ENCODE results near the gene GPBP1L1.

The GPBP1L1 gene

DNA sequence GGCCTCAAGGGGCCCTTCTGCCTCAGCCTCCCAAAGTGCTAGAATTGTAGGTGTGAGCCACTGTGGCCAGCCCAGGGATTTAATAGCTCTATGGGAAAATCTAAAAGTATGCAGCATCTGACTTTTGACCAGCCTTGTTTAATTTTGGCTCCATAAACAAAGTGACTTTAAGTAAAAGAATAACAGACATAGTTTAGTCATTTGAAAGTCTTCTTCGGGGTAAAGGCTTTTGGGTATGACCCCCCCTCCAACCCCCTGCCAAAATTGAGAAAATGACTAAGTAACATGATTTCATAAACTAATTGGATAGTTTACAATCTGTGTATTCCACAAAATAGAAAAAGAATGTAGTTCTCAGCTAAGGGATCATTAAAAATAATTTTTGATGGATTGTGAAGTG lies 17.0 kb downstream of the GPBP1L1 start:
- DNase-seq (ENCODE audit: low read depth in 1 of 2, low spot score in 1 of 2) = no peak
- TF ChIP-seq, protein P1, sequence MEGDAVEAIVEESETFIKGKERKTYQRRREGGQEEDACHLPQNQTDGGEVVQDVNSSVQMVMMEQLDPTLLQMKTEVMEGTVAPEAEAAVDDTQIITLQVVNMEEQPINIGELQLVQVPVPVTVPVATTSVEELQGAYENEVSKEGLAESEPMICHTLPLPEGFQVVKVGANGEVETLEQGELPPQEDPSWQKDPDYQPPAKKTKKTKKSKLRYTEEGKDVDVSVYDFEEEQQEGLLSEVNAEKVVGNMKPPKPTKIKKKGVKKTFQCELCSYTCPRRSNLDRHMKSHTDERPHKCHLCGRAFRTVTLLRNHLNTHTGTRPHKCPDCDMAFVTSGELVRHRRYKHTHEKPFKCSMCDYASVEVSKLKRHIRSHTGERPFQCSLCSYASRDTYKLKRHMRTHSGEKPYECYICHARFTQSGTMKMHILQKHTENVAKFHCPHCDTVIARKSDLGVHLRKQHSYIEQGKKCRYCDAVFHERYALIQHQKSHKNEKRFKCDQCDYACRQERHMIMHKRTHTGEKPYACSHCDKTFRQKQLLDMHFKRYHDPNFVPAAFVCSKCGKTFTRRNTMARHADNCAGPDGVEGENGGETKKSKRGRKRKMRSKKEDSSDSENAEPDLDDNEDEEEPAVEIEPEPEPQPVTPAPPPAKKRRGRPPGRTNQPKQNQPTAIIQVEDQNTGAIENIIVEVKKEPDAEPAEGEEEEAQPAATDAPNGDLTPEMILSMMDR (IDR thresholded peaks at IDR 0.05; ENCODE audit: insufficient read depth, low read length) = no peak
- TF ChIP-seq POLR2AphosphoS5 (IDR thresholded peaks at IDR 0.05; ENCODE audit: low read depth) = no peak
- TF ChIP-seq SPI1 (IDR thresholded peaks at IDR 0.05; ENCODE audit: borderline replicate concordance, low read depth) = no peak
- TF ChIP-seq, protein P2, sequence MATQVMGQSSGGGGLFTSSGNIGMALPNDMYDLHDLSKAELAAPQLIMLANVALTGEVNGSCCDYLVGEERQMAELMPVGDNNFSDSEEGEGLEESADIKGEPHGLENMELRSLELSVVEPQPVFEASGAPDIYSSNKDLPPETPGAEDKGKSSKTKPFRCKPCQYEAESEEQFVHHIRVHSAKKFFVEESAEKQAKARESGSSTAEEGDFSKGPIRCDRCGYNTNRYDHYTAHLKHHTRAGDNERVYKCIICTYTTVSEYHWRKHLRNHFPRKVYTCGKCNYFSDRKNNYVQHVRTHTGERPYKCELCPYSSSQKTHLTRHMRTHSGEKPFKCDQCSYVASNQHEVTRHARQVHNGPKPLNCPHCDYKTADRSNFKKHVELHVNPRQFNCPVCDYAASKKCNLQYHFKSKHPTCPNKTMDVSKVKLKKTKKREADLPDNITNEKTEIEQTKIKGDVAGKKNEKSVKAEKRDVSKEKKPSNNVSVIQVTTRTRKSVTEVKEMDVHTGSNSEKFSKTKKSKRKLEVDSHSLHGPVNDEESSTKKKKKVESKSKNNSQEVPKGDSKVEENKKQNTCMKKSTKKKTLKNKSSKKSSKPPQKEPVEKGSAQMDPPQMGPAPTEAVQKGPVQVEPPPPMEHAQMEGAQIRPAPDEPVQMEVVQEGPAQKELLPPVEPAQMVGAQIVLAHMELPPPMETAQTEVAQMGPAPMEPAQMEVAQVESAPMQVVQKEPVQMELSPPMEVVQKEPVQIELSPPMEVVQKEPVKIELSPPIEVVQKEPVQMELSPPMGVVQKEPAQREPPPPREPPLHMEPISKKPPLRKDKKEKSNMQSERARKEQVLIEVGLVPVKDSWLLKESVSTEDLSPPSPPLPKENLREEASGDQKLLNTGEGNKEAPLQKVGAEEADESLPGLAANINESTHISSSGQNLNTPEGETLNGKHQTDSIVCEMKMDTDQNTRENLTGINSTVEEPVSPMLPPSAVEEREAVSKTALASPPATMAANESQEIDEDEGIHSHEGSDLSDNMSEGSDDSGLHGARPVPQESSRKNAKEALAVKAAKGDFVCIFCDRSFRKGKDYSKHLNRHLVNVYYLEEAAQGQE (IDR thresholded peaks at IDR 0.05; ENCODE audit: insufficient replicate concordance, low read depth) = no peak
- no peak for TF ChIP-seq GABPA (IDR thresholded peaks at IDR 0.05; ENCODE audit: low read depth)
- H3K27me3 ChIP-seq (ENCODE audit: insufficient read depth, poor library complexity, severe bottlenecking) = no peaks in the 10 kb centered on the region

DNA sequence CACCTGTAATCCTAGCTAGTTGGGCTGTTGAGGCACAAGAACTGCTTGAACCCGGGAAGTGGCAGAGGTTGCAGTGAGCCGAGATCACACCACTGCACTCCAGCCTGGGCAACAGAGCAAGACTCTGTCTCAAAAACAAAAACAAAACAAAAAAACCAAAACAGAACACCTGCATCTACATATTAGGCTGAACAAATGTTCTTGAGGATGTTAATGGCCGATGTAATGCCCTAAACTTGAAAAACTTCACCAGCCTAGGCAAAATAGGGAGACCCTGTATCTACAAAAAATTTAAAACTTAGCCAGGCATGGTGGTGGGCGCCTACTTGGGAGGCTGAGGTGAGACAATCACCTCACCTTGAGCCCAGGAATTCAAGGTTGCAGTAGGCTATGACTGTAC lies 17.8 kb downstream of the GPBP1L1 start:
- TF ChIP-seq GABPA (IDR thresholded peaks at IDR 0.05; ENCODE audit: low read depth) = no peak
- TF ChIP-seq, protein P1 (IDR thresholded peaks at IDR 0.05; ENCODE audit: insufficient read depth, low read length) = no peak
- TF ChIP-seq, protein P2 (IDR thresholded peaks at IDR 0.05; ENCODE audit: insufficient replicate concordance, low read depth) = no peak
- TF ChIP-seq POLR2AphosphoS5 (IDR thresholded peaks at IDR 0.05; ENCODE audit: low read depth) = no peak
- TF ChIP-seq SPI1 (IDR thresholded peaks at IDR 0.05; ENCODE audit: borderline replicate concordance, low read depth) = no peak
- no peak overlapping the region for H3K27ac ChIP-seq (replicated peaks)

More for the DNA sequence above, 17.0 kb downstream of the GPBP1L1 start:
- Histone ChIP-seq H3K27ac (replicated peaks) (no peak overlapping the region), H3K4me3 (replicated peaks; ENCODE audit: insufficient read depth, low read length) (no peak overlapping the region)

DNA sequence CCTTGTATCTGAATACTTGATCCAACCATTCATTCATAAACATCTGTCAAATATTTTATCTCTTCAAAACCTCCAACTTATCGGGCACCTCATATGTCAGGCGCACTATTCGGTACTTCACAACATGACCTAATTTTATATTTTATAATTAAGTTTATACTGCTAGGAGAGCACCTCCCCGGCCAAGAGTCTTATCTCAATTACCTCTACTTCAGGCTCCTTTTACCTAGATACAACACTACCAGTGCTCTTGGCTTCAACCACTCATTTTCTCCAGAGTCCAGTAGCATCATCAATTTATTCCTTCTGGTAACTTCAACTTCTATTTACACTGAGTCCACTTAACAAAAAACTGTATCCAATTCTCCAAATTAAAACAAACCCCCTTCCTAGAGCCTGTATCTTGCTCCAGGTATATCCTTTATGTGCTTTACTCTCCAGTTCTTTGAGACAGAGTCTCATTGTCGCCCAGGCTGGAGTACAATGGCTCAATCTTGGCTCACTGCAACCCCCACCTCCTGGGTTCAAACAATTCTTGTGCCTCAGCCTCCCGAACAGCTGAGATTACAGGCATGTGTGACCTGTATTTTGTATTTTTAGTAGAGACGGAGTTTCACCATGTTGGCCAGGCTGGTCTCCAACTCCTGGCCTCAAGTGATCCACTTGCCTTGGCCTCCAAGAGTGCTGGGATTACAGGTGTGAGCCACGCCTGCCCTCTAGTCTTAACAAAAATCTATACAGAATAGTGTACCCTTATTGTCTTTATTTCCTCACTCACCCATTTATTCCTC lies 18.8 kb downstream of the GPBP1L1 start:
- TF ChIP-seq, protein P1 (IDR thresholded peaks at IDR 0.05; ENCODE audit: insufficient read depth, low read length) = no peak
- TF ChIP-seq, protein P2 (IDR thresholded peaks at IDR 0.05; ENCODE audit: insufficient replicate concordance, low read depth) = no peak
- TF ChIP-seq GABPA (IDR thresholded peaks at IDR 0.05; ENCODE audit: low read depth) = no peak
- TF ChIP-seq SPI1 (IDR thresholded peaks at IDR 0.05; ENCODE audit: borderline replicate concordance, low read depth) = no peak
- no peak for TF ChIP-seq POLR2AphosphoS5 (IDR thresholded peaks at IDR 0.05; ENCODE audit: low read depth)
- H3K27ac ChIP-seq (replicated peaks) = no peak overlapping the region
- H3K27me3 ChIP-seq (ENCODE audit: insufficient read depth, poor library complexity, severe bottlenecking) = no peaks in the 10 kb centered on the region
- no peak for DNase-seq (ENCODE audit: low read depth in 1 of 2, low spot score in 1 of 2)
- H3K4me3 ChIP-seq (replicated peaks; ENCODE audit: insufficient read depth, low read length) = no peak overlapping the region

More for the DNA sequence above, 17.8 kb downstream of the GPBP1L1 start:
- Histone ChIP-seq H3K4me3 (replicated peaks; ENCODE audit: insufficient read depth, low read length) (no peak overlapping the region), H3K27me3 (ENCODE audit: insufficient read depth, poor library complexity, severe bottlenecking) (no peaks in the 10 kb centered on the region)
- DNase-seq (ENCODE audit: low read depth in 1 of 2, low spot score in 1 of 2) = no peak

All from HL-60 (cell line).